SK-MEL-5 (cell line): ENCODE measurements around the gene KCNQ1OT1. TPM values are rescaled to one million over a fixed set of nuclear protein-coding genes. Genes with fewer than 3 reads are reported as not detected.
"Not testable (repeated sequence)": the region's sequence is repeated elsewhere in the genome, so short reads cannot be mapped to it uniquely, and the experiment has no call there.

ENCODE experiments used
- DNase-seq: peaks from one replicate; pipeline ENCODE4 v3.0.0-alpha.2; 2016; ENCODE audit warnings: low read depth, low spot score
- in situ Hi-C: cut with HindIII; loops from 2 replicates; pipeline ENCODE4 v1.10.0; 2016; ENCODE audit warnings: low sequenced_read_pairs, high pct_unique_total_duplicates, low pct_unique_long_range_greater_than_20kb
- total RNA-seq: library from RNA; depleted of rRNA; stranded (reverse); fragments of >200 nt; shearing (Covaris generic); gene quantifications from 2 replicates; pipeline ENCODE4 v1.2.3, GENCODE V29; 2014

The KCNQ1OT1 gene
- total RNA-seq, 1 experiment from 2014 or later = 0.48 TPM

- no peak for DNase-seq
- in situ Hi-C loops = no loop called here
These were observed 46.6 kb downstream of the KCNQ1OT1 start for GRCh38 chr11:2653198-2653551.

- no peak for DNase-seq
- in situ Hi-C loops = no loop called here
These were observed 47.2 kb downstream of the KCNQ1OT1 start for GRCh38 chr11:2652333-2653197.

- in situ Hi-C loops = no loop called here
These were observed 47.9 kb downstream of the KCNQ1OT1 start for GRCh38 chr11:2651826-2652271.

GRCh38 chr11:2651054-2651617 lies 48.7 kb downstream of the KCNQ1OT1 start:
- DNase-seq = no peak
- in situ Hi-C loops = no loop called here

More at GRCh38 chr11:2651826-2652271, 47.9 kb downstream of the KCNQ1OT1 start:
- no peak for DNase-seq

GRCh38 chr11:2650343-2650867 lies 49.4 kb downstream of the KCNQ1OT1 start:
- no peak for DNase-seq
- in situ Hi-C loops = no loop called here

GRCh38 chr11:2649848-2650247 lies 49.9 kb downstream of the KCNQ1OT1 start:
- in situ Hi-C loops = no loop called here

GRCh38 chr11:2649400-2649799 lies 50.4 kb downstream of the KCNQ1OT1 start:
- DNase-seq = no peak

More at GRCh38 chr11:2649848-2650247, 49.9 kb downstream of the KCNQ1OT1 start:
- no peak for DNase-seq

GRCh38 chr11:2647953-2648352 lies 51.8 kb downstream of the KCNQ1OT1 start:
- in situ Hi-C loops = no loop called here
- DNase-seq = no peak

More at GRCh38 chr11:2649400-2649799, 50.4 kb downstream of the KCNQ1OT1 start:
- in situ Hi-C loops = no loop called here

- in situ Hi-C loops = no loop called here
- DNase-seq = no peak
These were observed 52.6 kb downstream of the KCNQ1OT1 start for GRCh38 chr11:2647167-2647566.

- in situ Hi-C loops = no loop called here
- DNase-seq = no peak
These were observed 54.0 kb downstream of the KCNQ1OT1 start for GRCh38 chr11:2645779-2646118.

GRCh38 chr11:2644844-2645778 lies 54.7 kb downstream of the KCNQ1OT1 start:
- in situ Hi-C loops = no loop called here
- DNase-seq = no peak

GRCh38 chr11:2643746-2644145 lies 56.0 kb downstream of the KCNQ1OT1 start:
- in situ Hi-C loops = no loop called here

GRCh38 chr11:2641623-2642022 lies 58.2 kb downstream of the KCNQ1OT1 start:
- no peak for DNase-seq
- in situ Hi-C loops = no loop called here

More at GRCh38 chr11:2643746-2644145, 56.0 kb downstream of the KCNQ1OT1 start:
- DNase-seq = no peak

GRCh38 chr11:2639763-2640162 lies 60.0 kb downstream of the KCNQ1OT1 start:
- DNase-seq, in situ Hi-C loops: not testable (repeated sequence)

GRCh38 chr11:2631161-2631560 lies 68.6 kb downstream of the KCNQ1OT1 start:
- no peak for DNase-seq
- in situ Hi-C loops = no loop called here

- in situ Hi-C loops = no loop called here
- DNase-seq = no peak
These were observed 69.1 kb downstream of the KCNQ1OT1 start for GRCh38 chr11:2630679-2631078.

- no peak for DNase-seq
- in situ Hi-C loops = no loop called here
These were observed 74.6 kb downstream of the KCNQ1OT1 start for GRCh38 chr11:2625183-2625582.

- in situ Hi-C loops = no loop called here
- no peak for DNase-seq
These were observed 77.9 kb downstream of the KCNQ1OT1 start for GRCh38 chr11:2621894-2622293.
